Kidney (tissue), 14 donors: ENCODE results near the gene SOHLH1. TPM values are rescaled to one million over a fixed set of nuclear protein-coding genes. Genes with fewer than 3 reads are reported as not detected.
"Not testable (repeated sequence)": the region's sequence is repeated elsewhere in the genome, so short reads cannot be mapped to it uniquely, and the experiment has no call there.

Source experiments
- DNase-seq, 5 donors: peaks; one replicate each; pipeline ENCODE4 v3.0.0-alpha.2; 2013 to 2020
- FAIRE-seq: peaks from 2 replicates; lab custom pipeline; 2012; peaks lifted over from hg19 to GRCh38; lab: Jason Lieb, UNC
- H3K27ac ChIP-seq, 2 donors: one replicate each; pipeline ENCODE4 v1.7.0; 2013; ENCODE audit warnings: low read depth in 2 of 2, low read length in 2 of 2, inconsistent platforms in 1 of 2
- H3K27me3 ChIP-seq: one replicate; pipeline ENCODE4 v1.7.1; 2013; ENCODE audit warnings: low read length, inconsistent platforms; ENCODE audit not compliant: control insufficient read depth, insufficient read depth
- H3K36me3 ChIP-seq, 3 donors: one replicate each; pipeline versions ENCODE4 v1.7.0 to v1.7.1; 2013; ENCODE audit warnings: low read length in 3 of 3, control low read depth in 1 of 3, inconsistent platforms in 1 of 3; ENCODE audit not compliant: insufficient read depth in 3 of 3, control insufficient read depth in 2 of 3
- H3K4me1 ChIP-seq, 3 donors: one replicate each; pipeline versions ENCODE4 v1.7.0 to v1.7.1; 2013; ENCODE audit warnings: low read length in 3 of 3, inconsistent platforms in 1 of 3, low read depth in 1 of 3; ENCODE audit not compliant: control insufficient read depth in 2 of 3, insufficient read depth in 2 of 3
- H3K4me3 ChIP-seq, 3 donors: one replicate each; pipeline versions ENCODE4 v1.7.0 to v1.8.1; 2013; ENCODE audit warnings: low read length in 3 of 3, control low read depth in 1 of 3, inconsistent platforms in 1 of 3
- H3K9ac ChIP-seq, 3 donors: one replicate each; pipeline versions ENCODE4 v1.7.0 to v1.7.1; 2013; ENCODE audit warnings: low read length in 3 of 3, control low read depth in 1 of 3, inconsistent platforms in 1 of 3
- H3K9me3 ChIP-seq, 3 donors: one replicate each; pipeline versions ENCODE4 v1.7.0 to v1.7.1; 2013; ENCODE audit warnings: low read length in 3 of 3, control low read depth in 1 of 3, inconsistent platforms in 1 of 3; ENCODE audit not compliant: control insufficient read depth in 2 of 3, insufficient read depth in 1 of 3
- CTCF ChIP-seq: IDR thresholded peaks from 3 replicates; pipeline ENCODE4 v1.5.1; 2012; ENCODE audit warnings: mild to moderate bottlenecking, moderate library complexity, borderline replicate concordance; ENCODE audit not compliant: insufficient read depth; ENCODE audit errors: extremely low read depth
- intact Hi-C: fragments of 100-400 bp; cut with DNase I; formaldehyde crosslinking; loops from one replicate; pipeline ENCODE4 v1.11.1; 2022
- polyA plus RNA-seq: library from polyadenylated mRNA; stranded (reverse); fragments of 350-450 nt; fragmentation: Illumina TruSeq; extraction: RNeasy Lipid Tissue Mini Kit (QIAGEN cat#74804); gene quantifications from one replicate; pipeline ENCODE4 v1.2.3, GENCODE V29; 2014; ENCODE audit warnings: low read depth, low replicate concordance; ENCODE audit not compliant: insufficient read depth
- total RNA-seq: library from RNA; stranded (reverse); fragmentation: NEBNext Ultra II Directional; extraction: Animal tissue kit (Norgen Biotek cat#: 25700); gene quantifications from one replicate; pipeline ENCODE4 v1.2.1, GENCODE V29; 2021
- donor health status: control.
- donor health status: control.
- donor health status: control.
- donor health status: control.
- donor health status: control.
- donor health status: DM: yes; HTN: yes; CAD: no.
- donor health status: Normal renal cell carcinoma (clear cell type).

Gene SOHLH1
- total and polyA plus RNA-seq, 2 donors from 2014 or later, result not detected

- no peaks in the 10 kb centered on the region for H3K36me3 ChIP-seq
- no peak for TF ChIP-seq CTCF
- H3K9ac ChIP-seq, result no peak overlapping the region
- FAIRE-seq, result no peak
- DNase-seq, result peak in 1 of 5 donors; percentile 67
- H3K4me1 ChIP-seq, result no peaks in the 10 kb centered on the region
- no peaks in the 10 kb centered on the region for H3K27me3 ChIP-seq
- no peak overlapping the region for H3K4me3 ChIP-seq
- no peaks in the 10 kb centered on the region for H3K9me3 ChIP-seq
- intact Hi-C loops, result no loop called here
- no peak overlapping the region for H3K27ac ChIP-seq
Observed at GRCh38 chr9:135671591-135672041, 27.7 kb downstream of the SOHLH1 start.

GRCh38 chr9:135670721-135671590 is 28.3 kb downstream of the SOHLH1 start:
- no peaks in the 10 kb centered on the region for H3K9me3 ChIP-seq
- H3K27me3 ChIP-seq, result no peaks in the 10 kb centered on the region
- FAIRE-seq, result no peak
- H3K4me3 ChIP-seq, result no peak overlapping the region
- peak in 2 of 5 donors; percentile 24 to 58 for DNase-seq
- intact Hi-C loops, result no loop called here
- no peak for TF ChIP-seq CTCF
- no peak overlapping the region for H3K9ac ChIP-seq
- H3K4me1 ChIP-seq, result no peaks in the 10 kb centered on the region
- H3K27ac ChIP-seq, result no peak overlapping the region
- no peaks in the 10 kb centered on the region for H3K36me3 ChIP-seq

DNA sequence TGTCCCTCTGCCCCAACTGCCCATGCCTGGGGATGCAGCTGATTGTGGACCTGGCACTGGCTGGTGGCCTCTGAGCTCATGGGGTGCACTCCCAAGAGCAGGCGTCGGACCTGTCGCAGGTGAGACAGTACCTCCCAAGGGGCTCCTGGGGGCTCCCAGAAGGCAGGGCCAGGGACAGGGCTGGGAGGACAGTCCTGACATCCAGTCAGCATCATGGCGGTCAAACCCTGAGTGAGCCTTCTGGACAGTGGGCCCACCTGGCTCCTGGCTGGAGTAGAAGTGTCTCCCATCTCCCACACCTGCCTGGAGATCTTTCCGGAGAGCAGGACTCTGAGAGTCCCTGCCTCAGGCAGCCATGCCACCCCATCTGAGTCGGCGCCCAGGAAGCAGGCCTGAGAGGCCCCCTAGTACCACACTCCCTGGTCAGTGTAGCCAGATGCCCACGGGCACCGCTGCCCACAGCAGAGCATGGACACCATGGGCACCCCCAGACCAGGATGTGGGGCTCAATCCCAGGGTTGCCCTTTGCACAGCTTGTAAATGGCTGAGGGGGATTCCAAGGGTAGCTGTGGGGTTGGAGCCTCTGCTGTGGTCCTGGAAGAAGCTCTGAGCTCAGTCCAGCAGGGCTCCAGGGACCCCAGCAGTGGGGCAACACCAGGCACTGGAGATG is 29.5 kb downstream of the SOHLH1 start:
- Histone ChIP-seq H3K27me3 (no peaks in the 10 kb centered on the region), H3K9me3 (no peaks in the 10 kb centered on the region)
- DNase-seq, result peak in 1 of 5 donors; percentile 47

GRCh38 chr9:135669018-135669417 is 30.3 kb downstream of the SOHLH1 start:
- H3K9me3 ChIP-seq, FAIRE-seq, H3K4me3 ChIP-seq, H3K27me3 ChIP-seq, H3K9ac ChIP-seq, H3K4me1 ChIP-seq, H3K36me3 ChIP-seq, DNase-seq, H3K27ac ChIP-seq, intact Hi-C loops: not testable (repeated sequence)

More for the DNA sequence above, 29.5 kb downstream of the SOHLH1 start:
- Histone ChIP-seq H3K4me3 (no peak overlapping the region), H3K27ac (no peak overlapping the region), H3K9ac (no peak overlapping the region), H3K36me3 (no peaks in the 10 kb centered on the region), H3K4me1 (no peaks in the 10 kb centered on the region)
- no peak for TF ChIP-seq CTCF
- FAIRE-seq, result no peak
- intact Hi-C loops, result no loop called here
